ENCODE results near the gene PRKAG3. TPM values are rescaled to one million over a fixed set of nuclear protein-coding genes. Genes with fewer than 3 reads are reported as not detected.
A peak's percentile ranks its signal among the peaks of the same experiment; 100 is the strongest.

Gene PRKAG3
- total RNA-seq, 1 experiment from 2014 or later: not detected

DNA sequence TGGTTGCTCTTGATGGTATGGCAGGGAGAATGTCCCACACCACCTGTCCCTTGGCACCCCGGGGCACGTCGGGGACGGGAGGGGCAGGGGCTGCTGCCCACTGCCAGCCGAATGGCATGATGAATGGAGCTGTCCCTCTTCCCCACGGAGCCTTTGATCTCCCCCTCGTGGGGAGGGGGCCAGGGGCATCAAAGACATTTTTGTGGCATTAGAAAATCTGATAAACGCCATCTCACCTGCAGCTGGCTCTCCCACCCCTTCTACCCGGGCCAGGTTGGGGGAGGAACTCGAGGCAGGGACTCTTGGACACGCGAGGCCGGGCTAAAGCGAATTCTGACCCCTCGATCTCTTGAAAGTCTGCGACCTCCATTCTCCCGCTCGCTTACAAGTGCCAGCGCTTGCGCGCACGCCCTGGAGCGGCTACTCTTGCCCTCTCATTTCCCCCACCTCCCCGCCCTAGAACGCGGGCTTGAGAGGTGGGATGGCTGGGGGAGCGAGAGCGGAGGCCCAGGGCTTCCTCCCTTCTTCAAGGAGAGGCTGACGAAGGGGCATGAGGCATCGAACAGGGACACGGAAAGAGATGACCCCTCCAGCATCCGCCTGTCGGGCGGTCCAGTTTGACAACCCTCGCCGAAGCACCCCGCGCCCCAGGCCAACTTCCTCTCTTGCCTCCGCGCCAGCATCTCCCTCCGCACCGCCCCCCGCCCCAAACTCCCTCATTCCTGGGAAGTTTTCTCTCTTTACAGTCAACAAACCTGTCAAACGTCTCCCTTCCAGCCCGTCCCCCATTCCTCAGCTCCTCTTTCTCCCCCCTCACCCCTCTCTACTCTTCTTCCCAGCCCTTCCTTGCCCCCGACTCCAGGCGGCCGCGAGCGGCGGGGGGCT is 27.3 kb upstream of the PRKAG3 start:
- H3K27ac Mint-ChIP-seq (ENCODE audit: unreplicated experiment): peak overlapping the region; percentile 7
- peak overlapping the region; percentile 76 for H3K4me3 Mint-ChIP-seq (ENCODE audit: unreplicated experiment)

DNA sequence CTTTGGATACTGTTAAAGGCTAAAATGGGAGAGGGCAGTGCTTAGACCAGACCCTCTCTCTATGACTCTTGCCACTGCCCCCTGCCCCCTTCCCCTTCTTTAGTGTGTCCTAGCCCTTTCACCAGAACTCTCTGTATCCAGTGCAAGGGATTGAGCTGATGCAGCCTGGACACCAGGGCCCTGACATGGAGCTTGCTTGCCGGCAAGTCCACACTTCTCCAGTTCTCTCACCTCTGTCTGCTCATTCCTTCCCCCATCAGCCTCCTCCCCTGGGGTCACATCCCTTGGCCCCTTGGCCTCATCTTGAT is 26.5 kb upstream of the PRKAG3 start:
- DNase-seq: no peak
- Mint-ChIP-seq H3K27me3 (ENCODE audit: insufficient read depth, unreplicated experiment) (peaks cover 11% of the 10 kb centered on the region), H3K9me3 (ENCODE audit: unreplicated experiment) (no peaks in the 10 kb centered on the region), H3K4me1 (ENCODE audit: low read depth, unreplicated experiment) (peaks cover 54% of the 10 kb centered on the region), H3K4me3 (ENCODE audit: unreplicated experiment) (peak overlapping the region; percentile 76), H3K36me3 (ENCODE audit: insufficient read depth, unreplicated experiment) (peaks cover 15% of the 10 kb centered on the region), H3K27ac (ENCODE audit: unreplicated experiment) (peak overlapping the region; percentile 7)
- H3K27me3 ChIP-seq (replicated peaks; ENCODE audit: control insufficient read depth, insufficient read depth, low read length): peaks cover 6% of the 10 kb centered on the region
- BruUV-seq (replicated peaks): no TSS peak
- intact Hi-C loops (cut with micrococcal nuclease; ENCODE audit: unreplicated experiment): no loop called here
- CTCF ChIA-PET: interaction anchor here (0.6 to 1.5 kb wide), 3 partner anchors 11 to 40 kb away, joined by 3 to 10 read pairs (median 5); no protein-coding TSS in a partner anchor
- no peak overlapping the region for H3K4me3 ChIP-seq (ENCODE audit: low read depth, low read length)
- POLR2A ChIA-PET: no interaction called here
- no peaks in the 10 kb centered on the region for H3K36me3 ChIP-seq (ENCODE audit: control insufficient read depth, insufficient read depth, low read length)
- H3K9me3 ChIP-seq: no peaks in the 10 kb centered on the region
- H3K4me1 ChIP-seq: peaks cover 46% of the 10 kb centered on the region
- TF ChIP-seq, protein P1, sequence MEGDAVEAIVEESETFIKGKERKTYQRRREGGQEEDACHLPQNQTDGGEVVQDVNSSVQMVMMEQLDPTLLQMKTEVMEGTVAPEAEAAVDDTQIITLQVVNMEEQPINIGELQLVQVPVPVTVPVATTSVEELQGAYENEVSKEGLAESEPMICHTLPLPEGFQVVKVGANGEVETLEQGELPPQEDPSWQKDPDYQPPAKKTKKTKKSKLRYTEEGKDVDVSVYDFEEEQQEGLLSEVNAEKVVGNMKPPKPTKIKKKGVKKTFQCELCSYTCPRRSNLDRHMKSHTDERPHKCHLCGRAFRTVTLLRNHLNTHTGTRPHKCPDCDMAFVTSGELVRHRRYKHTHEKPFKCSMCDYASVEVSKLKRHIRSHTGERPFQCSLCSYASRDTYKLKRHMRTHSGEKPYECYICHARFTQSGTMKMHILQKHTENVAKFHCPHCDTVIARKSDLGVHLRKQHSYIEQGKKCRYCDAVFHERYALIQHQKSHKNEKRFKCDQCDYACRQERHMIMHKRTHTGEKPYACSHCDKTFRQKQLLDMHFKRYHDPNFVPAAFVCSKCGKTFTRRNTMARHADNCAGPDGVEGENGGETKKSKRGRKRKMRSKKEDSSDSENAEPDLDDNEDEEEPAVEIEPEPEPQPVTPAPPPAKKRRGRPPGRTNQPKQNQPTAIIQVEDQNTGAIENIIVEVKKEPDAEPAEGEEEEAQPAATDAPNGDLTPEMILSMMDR (IDR thresholded peaks at IDR 0.05; ENCODE audit: insufficient read depth in 1 of 2, low read depth in 1 of 2, low read length in 1 of 2, severe bottlenecking in 1 of 2, unreplicated experiment in 1 of 2): no peak

More for the DNA sequence above, 27.3 kb upstream of the PRKAG3 start:
- Histone ChIP-seq H3K27me3 (replicated peaks; ENCODE audit: control insufficient read depth, insufficient read depth, low read length) (peaks cover 6% of the 10 kb centered on the region), H3K4me3 (ENCODE audit: low read depth, low read length) (peak overlapping the region; percentile 43), H3K9me3 (no peaks in the 10 kb centered on the region), H3K36me3 (ENCODE audit: control insufficient read depth, insufficient read depth, low read length) (no peaks in the 10 kb centered on the region), H3K4me1 (peaks cover 43% of the 10 kb centered on the region)
- TF ChIP-seq, protein P1 (IDR thresholded peaks at IDR 0.05; ENCODE audit: insufficient read depth in 1 of 2, low read depth in 1 of 2, low read length in 1 of 2, severe bottlenecking in 1 of 2, unreplicated experiment in 1 of 2): no peak
- Mint-ChIP-seq H3K27me3 (ENCODE audit: insufficient read depth, unreplicated experiment) (peaks cover 11% of the 10 kb centered on the region), H3K4me1 (ENCODE audit: low read depth, unreplicated experiment) (peaks cover 45% of the 10 kb centered on the region), H3K36me3 (ENCODE audit: insufficient read depth, unreplicated experiment) (peaks cover 20% of the 10 kb centered on the region), H3K9me3 (ENCODE audit: unreplicated experiment) (no peaks in the 10 kb centered on the region)
- DNase-seq: peak; percentile 63 to 76
- intact Hi-C loops (cut with micrococcal nuclease; ENCODE audit: unreplicated experiment): no loop called here
- ChIA-PET POLR2A (interaction anchor here (0.5 kb wide), 1 partner anchor 199 kb away, joined by 6 read pairs; the partner anchor contains the start of genes BCS1L and ZNF142), CTCF (interaction anchor here (0.6 to 1.5 kb wide), 4 partner anchors 12 to 39 kb away, joined by 3 to 10 read pairs (median 4); no protein-coding TSS in a partner anchor)
- BruUV-seq (replicated peaks): no TSS peak

DNA sequence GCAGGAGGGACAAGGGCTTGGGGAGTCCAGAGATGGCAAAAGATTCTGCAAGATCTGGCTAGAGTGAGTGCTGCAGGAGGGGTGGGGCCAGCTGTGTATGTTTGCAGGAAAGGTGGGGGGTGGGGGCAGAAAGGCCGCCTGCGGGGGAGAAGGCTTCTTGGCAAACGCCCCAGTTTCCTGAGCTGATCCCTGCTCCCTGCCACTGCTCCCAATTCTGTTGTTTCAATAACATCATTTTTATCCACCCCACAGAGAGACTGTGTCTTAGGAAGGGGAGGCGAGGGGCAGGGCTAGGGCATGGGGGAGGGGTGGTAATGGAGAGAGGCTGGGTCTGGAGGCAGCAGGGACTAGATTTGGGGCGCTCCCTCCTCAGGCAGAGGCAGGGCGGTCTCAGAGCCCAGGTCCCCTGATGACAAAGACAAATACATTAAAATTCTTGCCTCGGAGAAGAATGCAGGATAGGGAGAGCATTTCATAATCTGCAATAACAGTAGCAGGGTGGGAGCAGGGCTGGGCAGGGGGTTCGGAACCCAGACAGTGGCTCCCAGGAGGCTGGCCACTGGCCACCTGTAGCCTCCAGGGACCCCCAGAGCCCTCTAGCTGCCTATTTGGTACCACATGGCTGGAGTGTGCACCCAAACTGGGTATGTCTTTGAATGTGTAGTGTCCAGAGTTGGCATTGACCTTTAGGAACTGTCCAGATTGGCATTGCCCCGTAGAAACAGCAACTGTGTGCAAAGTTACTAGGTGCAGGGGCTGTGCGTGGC is 26.0 kb upstream of the PRKAG3 start:
- no peak for DNase-seq
- Mint-ChIP-seq H3K27ac (ENCODE audit: unreplicated experiment) (no peak overlapping the region), H3K4me3 (ENCODE audit: unreplicated experiment) (peak overlapping the region; percentile 76), H3K36me3 (ENCODE audit: insufficient read depth, unreplicated experiment) (peaks cover 11% of the 10 kb centered on the region), H3K27me3 (ENCODE audit: insufficient read depth, unreplicated experiment) (peaks cover 11% of the 10 kb centered on the region), H3K9me3 (ENCODE audit: unreplicated experiment) (no peaks in the 10 kb centered on the region), H3K4me1 (ENCODE audit: low read depth, unreplicated experiment) (peaks cover 56% of the 10 kb centered on the region)
- Histone ChIP-seq H3K36me3 (ENCODE audit: control insufficient read depth, insufficient read depth, low read length) (no peaks in the 10 kb centered on the region), H3K9me3 (no peaks in the 10 kb centered on the region), H3K27me3 (replicated peaks; ENCODE audit: control insufficient read depth, insufficient read depth, low read length) (peaks cover 6% of the 10 kb centered on the region), H3K4me1 (peaks cover 49% of the 10 kb centered on the region), H3K4me3 (ENCODE audit: low read depth, low read length) (no peak overlapping the region)
- no TSS peak for BruUV-seq (replicated peaks)
- TF ChIP-seq, protein P1 (IDR thresholded peaks at IDR 0.05; ENCODE audit: insufficient read depth in 1 of 2, low read depth in 1 of 2, low read length in 1 of 2, severe bottlenecking in 1 of 2, unreplicated experiment in 1 of 2): no peak
- intact Hi-C loops (cut with micrococcal nuclease; ENCODE audit: unreplicated experiment): no loop called here
- POLR2A ChIA-PET: no interaction called here
- CTCF ChIA-PET: interaction anchor here (1.0 to 1.5 kb wide), 3 partner anchors 18 to 40 kb away, joined by 3 to 10 read pairs (median 5); no protein-coding TSS in a partner anchor
